Measurements from ENCODE around the gene STUB1.

STUB1 gene

GRCh38 chr16:667780-668518 lies 12.3 kb upstream of the STUB1 start, which contains the start of gene RHOT2:
RHOT2 (plus strand) TSS chr16:668132; CDS start chr16:668200, 68 bp downstream.
- DNase-seq, result peak; percentile 97

DNA sequence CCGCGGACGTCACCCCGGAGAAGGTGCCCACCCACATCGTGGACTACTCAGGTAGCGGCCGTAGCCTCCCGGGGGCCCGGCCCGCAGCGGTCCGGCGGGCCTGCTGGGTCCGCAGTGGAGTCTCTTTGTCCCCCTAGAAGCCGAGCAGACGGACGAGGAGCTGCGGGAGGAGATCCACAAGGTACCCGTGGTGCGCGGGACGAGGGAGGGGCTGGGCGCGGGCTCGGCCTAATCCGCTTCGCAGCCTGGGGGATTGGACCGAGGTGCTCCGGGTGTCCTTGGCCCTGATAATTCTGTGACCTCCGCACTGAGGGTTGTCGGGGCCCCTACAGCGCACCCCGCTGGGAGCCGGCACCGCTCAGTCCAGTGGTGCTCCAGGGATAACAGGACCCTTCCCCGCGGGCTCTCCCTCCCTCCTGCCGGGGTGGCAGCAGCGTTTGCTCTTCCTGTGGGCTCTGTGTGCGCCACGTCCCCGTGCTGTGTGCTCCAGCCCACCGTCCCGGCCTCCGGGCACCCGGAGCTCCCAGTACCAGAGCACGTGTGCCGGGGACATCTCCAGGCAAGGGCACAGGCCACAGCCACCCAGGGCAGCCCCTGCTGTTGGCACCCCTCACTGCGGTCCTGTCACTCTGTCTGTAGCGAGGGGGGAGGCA lies 11.6 kb upstream of the STUB1 start:
- DNase-seq, result peak; percentile 72

- DNase-seq, result no peak
These were observed 10.5 kb upstream of the STUB1 start for GRCh38 chr16:669666-670065.

DNA sequence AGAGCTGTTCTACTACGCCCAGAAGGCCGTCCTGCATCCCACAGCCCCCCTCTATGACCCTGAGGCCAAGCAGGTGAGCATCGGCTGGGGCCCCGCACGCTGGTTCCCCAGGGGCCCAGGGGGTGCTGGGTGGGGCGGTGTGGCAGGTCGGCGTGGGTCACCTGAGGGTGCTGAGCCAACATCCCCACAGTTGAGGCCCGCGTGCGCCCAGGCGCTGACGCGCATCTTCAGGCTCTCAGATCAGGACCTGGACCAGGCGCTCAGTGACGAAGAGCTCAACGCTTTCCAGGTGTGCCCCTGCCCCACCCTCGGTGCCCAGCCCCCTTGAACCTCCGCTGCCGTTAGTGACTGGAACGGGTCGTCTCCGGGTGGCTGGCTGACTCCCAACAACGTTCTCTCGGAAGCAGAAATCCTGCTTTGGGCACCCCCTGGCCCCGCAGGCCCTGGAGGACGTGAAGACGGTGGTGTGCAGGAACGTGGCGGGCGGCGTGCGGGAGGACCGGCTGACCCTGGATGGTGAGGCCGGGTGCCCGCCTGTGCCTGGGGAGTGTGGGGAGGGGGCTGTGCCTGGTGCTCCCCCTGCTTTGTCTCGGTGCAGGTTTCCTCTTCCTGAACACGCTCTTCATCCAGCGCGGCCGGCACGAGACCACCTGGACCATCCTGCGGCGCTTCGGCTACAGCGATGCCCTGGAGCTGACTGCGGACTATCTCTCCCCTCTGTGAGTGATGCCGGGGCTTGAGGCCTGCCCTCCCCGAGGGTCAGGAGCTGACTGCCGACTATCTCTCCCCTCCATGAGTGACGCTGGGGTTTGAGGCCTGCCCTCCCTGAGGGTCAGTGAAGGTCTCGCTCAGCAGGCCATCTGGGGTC lies 9.5 kb upstream of the STUB1 start:
- no peak for DNase-seq

DNA sequence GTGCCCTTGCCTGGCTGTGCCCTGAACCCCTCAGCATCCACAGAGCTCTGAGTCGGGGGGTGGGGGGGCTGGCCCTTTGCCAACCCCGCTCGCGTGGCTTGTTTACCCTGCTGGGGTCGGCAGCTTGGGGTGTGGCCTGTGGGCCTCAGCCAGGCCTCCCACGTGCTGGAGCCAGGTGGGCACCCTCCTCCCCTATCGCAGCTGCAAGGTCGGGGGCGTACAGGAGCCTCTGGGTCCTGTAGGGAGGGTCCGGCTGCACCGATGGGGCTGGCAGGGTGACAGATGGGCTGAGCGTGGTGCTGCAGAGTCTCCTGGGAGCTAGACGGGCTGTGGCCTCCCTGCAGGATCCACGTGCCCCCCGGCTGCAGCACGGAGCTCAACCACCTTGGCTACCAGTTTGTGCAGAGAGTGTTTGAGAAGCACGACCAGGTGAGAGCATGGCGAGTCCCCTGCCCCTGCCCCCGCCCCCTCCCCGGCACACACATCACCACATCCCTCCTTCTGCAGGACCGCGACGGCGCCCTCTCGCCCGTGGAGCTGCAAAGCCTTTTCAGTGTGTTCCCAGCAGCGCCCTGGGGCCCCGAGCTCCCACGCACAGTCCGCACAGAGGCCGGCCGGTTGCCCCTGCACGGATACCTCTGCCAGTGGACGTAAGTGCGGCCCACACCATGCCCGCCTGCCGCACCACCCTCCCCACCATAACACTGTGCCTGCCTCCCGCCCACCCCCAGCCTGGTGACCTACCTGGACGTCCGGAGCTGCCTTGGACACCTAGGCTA lies 8.7 kb upstream of the STUB1 start:
- DNase-seq, result no peak

DNA sequence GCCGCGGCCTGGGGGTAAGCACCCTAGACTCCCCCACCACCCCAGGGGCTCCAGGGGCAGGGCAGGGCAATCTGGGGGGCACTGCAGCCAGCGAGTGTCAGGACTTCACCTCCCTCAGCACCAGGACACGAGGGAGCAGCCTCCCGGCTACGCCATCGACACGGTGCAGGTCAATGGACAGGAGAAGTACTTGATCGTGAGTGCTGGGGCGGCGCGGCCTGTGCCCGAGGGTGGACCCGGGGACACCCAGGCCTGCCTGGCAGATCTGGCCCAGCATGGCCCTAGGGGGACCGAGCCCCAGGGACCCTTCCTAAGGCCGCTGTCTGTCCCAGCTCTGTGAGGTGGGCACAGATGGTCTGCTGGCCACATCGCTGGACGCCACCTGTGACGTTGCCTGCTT lies 7.8 kb upstream of the STUB1 start:
- no peak for DNase-seq

- no peak for DNase-seq
These were observed 7.4 kb upstream of the STUB1 start for GRCh38 chr16:672851-673250.

- DNase-seq, result no peak
These were observed 6.7 kb upstream of the STUB1 start for GRCh38 chr16:673399-673991.

DNA sequence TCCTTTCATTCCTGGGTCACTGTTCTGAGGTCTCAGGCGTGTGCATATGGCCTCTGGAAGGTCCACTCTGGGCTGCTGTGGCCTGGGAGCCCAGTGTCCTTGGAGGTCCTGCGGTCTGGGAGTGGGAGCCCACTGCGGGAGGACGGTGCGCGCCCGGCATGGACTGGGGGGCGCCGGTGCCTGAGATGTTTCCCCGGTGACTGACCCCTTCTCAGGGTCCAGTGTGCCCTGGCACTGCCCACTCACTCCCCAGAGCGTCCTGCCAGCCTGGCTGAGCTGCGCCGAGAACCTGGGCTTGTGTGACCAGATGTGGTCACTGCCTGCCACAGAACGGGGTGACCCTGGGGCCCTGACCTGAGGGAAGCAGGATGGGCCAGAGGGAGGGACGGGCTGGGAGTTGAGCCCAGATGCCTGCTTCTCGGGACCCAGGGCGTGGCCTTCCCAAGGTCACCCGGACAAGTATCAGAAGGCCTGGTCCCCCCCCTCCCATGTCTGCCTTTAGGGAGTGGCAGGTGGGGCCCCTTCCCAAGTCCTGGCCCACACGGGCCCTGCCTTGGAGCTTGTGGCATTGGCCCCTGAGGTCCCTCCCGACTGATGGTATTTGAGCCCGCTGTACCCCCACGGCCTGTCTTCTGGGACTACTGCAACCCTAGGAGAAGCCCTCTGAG lies 5.9 kb upstream of the STUB1 start:
- DNase-seq, result no peak

GRCh38 chr16:674968-675883 lies 5.0 kb upstream of the STUB1 start, which contains the start of gene RHBDL1:
RHBDL1 (plus strand) TSS chr16:675671; CDS start chr16:675791, 120 bp downstream.
- no peak for DNase-seq

DNA sequence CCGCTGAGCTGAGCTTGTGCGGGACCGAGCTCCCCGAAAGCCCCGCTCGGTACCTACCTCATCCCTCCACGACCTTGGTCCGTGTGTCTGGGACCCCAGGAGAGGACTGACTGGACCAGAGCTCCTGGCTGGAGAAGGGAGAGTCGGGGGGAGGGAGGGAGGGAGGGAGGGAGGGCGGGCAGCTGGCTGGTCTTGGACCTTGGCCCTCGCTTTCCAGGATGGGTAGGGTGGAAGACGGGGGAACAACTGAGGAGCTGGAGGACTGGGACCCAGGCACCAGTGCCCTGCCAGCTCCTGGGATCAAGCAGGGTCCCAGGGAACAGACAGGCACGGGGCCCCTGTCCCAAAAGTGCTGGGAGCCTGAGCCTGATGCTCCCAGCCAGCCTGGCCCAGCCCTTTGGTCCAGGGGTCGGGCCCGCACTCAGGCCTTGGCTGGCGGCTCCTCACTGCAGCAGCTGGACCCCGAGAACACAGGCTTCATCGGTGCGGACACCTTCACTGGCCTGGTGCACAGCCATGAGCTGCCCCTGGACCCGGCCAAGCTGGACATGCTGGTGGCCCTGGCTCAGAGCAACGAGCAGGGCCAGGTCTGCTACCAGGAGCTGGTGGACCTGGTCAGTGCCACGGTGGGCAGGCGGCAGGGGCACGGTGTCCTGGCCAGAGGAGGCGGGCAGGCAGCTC lies 4.2 kb upstream of the STUB1 start:
- no peak for DNase-seq

DNA sequence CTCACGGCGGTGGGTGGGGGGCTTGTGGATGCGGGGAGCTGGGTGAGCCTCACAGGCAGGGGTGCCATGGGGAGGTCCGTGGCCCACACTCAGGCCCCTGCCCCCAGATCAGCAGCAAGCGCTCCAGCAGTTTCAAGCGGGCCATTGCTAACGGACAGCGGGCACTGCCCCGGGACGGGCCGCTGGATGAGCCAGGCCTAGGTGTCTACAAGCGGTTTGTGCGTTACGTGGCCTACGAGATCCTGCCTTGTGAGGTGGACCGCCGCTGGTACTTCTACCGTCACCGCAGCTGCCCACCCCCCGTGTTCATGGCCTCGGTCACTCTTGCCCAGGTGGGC lies 3.7 kb upstream of the STUB1 start:
- no peak for DNase-seq

DNA sequence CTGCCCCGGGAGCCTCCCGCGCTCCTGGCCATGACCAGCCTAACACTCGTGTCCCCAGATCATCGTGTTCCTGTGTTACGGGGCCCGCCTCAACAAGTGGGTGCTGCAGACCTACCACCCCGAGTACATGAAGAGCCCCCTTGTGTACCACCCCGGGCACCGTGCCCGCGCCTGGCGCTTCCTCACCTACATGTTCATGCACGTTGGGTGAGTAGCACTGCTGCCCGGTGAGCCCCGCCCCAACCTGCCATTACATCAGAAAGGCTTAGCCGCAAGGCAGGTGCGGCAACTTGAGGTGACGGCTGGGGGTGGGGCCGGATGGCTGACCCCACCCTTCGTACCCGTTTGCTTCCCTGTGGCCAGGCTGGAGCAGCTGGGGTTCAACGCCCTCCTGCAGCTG lies 3.3 kb upstream of the STUB1 start:
- peak; percentile 76 for DNase-seq

DNA sequence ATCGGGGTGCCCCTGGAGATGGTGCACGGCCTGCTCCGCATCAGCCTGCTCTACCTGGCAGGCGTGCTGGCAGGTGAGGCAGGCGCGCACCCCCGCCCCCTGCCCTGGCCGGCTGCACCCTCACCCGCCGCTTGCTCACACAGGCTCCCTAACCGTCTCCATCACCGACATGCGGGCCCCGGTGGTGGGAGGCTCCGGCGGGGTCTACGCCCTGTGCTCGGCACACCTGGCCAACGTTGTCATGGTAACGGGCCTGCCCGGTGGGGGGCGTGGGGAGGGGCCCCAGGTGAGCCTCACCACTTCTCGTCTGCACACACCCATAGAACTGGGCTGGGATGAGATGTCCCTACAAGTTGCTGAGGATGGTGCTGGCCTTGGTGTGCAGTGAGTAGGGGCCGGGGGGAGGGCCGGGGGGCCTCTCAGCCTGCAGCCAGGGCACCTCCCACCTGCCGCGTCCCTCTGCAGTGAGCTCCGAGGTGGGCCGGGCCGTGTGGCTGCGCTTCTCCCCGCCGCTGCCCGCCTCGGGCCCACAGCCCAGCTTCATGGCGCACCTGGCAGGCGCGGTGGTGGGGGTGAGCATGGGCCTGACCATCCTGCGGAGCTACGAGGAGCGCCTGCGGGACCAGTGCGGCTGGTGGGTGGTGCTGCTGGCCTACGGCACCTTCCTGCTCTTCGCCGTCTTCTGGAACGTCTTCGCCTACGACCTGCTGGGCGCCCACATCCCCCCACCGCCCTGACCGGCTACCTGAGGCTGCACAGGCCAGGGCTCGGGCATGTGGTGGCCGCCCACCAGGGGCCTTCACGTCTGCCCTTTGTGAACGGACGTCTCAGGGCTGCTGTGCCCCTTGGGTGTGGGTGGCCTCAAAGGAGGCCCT lies 2.7 kb upstream of the STUB1 start:
- no peak for DNase-seq

DNA sequence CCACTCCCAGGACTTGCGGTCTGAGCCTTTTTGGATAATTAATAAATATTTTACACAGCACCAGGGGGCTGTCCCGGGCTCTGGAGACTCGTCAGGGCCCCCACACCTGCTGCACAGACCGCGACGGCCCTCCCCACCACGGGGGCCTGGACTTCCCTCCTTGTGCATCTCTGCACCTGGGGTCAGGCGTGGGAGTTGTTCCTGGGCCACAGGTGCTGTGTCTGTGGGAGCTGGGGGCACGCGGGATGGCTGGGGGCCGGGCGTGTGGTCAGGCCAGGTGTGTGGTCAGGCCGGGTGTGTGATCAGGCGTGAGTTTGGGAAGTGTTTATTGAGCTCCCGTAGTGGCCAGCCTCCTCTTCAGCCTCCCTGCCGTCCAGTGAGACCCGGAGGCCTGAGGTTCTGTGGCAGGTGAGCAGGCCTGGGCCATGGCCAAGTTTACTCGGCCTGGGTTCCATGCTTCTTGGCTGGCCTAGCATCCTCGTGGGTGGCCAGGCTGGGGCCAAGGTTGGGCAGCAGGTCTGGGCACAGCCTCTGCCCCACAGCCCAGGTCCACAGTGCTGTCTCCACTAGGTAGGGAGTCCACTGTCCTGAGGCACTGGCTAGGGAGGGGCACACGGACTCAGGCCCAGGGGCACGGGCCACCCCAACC lies 1.9 kb upstream of the STUB1 start:
- DNase-seq, result no peak

DNA sequence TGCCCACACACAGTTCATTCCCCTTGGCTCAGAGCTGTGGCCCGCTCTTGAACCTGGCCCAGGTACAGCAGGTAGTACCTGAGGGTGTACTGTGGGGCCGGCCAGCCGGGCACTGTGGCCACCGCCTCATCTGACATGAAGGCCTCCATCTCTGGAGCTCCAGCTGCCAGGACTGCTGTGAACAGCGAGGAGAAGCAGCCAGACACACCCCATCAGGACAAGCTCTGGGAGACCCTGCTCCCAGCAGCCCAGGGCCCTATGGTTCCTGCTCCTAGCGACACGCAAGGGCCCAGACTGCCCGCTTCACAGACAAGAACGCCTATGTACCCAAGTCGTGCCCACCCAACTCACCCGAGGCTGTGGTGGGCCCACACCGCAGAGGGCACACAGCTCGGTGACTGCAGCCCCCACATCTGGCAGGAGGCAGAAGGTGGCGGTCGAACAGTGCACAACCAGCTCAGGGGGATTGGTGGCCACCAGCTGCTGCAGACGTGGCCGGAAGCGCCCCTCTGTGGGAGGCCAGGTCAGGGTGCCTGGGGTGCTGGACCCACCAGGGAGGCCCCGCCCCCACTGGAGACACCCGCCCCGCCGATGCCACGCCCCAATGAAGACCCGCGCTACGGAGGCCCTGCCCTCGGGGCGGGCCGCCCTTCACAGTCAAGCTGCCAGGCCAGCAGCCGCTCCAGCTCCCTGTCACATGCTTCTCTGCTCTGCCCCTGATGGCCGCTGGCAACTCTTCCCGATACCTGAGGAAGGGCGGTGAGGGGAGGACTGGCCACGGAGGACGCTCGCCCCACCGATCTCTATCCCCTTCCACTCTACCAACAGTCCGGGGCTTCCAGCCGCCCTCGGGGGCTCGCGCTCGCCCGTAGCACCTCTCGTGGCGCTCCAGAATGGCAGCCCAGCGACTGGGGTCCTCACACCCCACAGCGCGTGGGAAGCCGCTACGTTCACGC lies 1.1 kb upstream of the STUB1 start:
- peak; percentile 83 for DNase-seq

DNA sequence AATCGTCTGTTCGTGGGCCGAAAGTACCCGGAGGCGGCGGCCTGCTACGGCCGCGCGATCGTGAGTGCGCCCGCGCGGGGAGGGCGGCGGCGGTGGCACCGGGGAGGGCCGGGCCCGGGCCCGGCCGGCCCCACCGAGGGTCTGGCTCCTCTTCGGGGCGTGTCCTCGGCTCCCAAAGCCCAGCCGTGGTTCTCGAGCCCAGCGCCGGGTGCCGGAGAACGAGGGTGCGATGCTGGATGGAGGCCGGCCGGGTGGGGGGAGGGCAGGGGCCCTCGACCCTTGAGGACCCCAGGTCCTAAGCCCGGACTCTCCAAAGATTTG lies 375 bp downstream of the STUB1 start:
- DNase-seq, result no peak
